AG09319 (cell line): Measurements from ENCODE around the gene CCDC174.
A peak's percentile ranks its signal among the peaks of the same experiment; 100 is the strongest.

Experiments used
- DNase-seq: peaks from one replicate; pipeline ENCODE4 v3.0.0-alpha.2; 2010; ENCODE audit warnings: low read depth; ENCODE audit errors: extremely low read depth
- CTCF ChIP-seq: IDR thresholded peaks from 2 replicates; pipeline ENCODE4 v1.5.1; 2011; ENCODE audit warnings: low read depth, mild to moderate bottlenecking, inconsistent platforms, low read length, moderate library complexity

CCDC174 gene

GRCh38 chr3:14633417-14633816 lies 18.1 kb upstream of the CCDC174 start:
- no peak for TF ChIP-seq CTCF
- no peak for DNase-seq

- TF ChIP-seq CTCF: peak; percentile 68
- no peak for DNase-seq
Measured at GRCh38 chr3:14633819-14634424, 17.6 kb upstream of the CCDC174 start.

- TF ChIP-seq CTCF: no peak
- DNase-seq: no peak
Measured at GRCh38 chr3:14634763-14635400, 16.7 kb upstream of the CCDC174 start.

GRCh38 chr3:14636496-14637087 lies 15.0 kb upstream of the CCDC174 start:
- DNase-seq: no peak
- TF ChIP-seq CTCF: no peak

- TF ChIP-seq CTCF: no peak
- DNase-seq: no peak
Measured at GRCh38 chr3:14640157-14640562, 11.4 kb upstream of the CCDC174 start.

- DNase-seq: no peak
- no peak for TF ChIP-seq CTCF
Measured at GRCh38 chr3:14640734-14641133, 10.8 kb upstream of the CCDC174 start.

GRCh38 chr3:14641346-14641745 lies 10.2 kb upstream of the CCDC174 start:
- no peak for DNase-seq

More at GRCh38 chr3:14641346-14641745, 10.2 kb upstream of the CCDC174 start:
- TF ChIP-seq CTCF: no peak
